K562 (cell line): Measurements from ENCODE around the gene RASGEF1C. TPM values are rescaled to one million over a fixed set of nuclear protein-coding genes. Genes with fewer than 3 reads are reported as not detected.

ENCODE experiments used
- ASH1L ChIP-seq: fragments of 450-650 bp; IDR thresholded peaks from 2 replicates; pipeline ENCODE4 v1.6.1; 2018; ENCODE audit warnings: borderline replicate concordance, mild to moderate bottlenecking, low read depth; ENCODE audit not compliant: partially characterized antibody
- GABPB2 ChIP-seq: fragments of 250-450 bp; sonication (Bioruptor Pico); conservative IDR thresholded peaks from 2 replicates; pipeline ENCODE4 v1.5.1; 2021; ENCODE audit warnings: mild to moderate bottlenecking
- MAZ ChIP-seq, 2 experiments: fragments of 450-650 bp in 1 of 2; sonication (generic) in 1 of 2; formaldehyde crosslinking; IDR thresholded peaks in 1 of 2; conservative IDR thresholded peaks in 1 of 2; 2 replicates each; pipeline versions ENCODE4 v1.4.0 to v1.5.0; 2020; ENCODE audit warnings: mild to moderate bottlenecking in 1 of 2, missing genetic modification reagents in 1 of 2
- RCOR1 ChIP-seq, 2 experiments: IDR thresholded peaks; 2 replicates each; pipeline ENCODE4 v1.6.1; 2012; ENCODE audit warnings: low read depth in 2 of 2, low read length in 2 of 2, borderline replicate concordance in 1 of 2, improper control_type of control experiment in 1 of 2
- TGIF2 ChIP-seq: sonication (generic); formaldehyde crosslinking; IDR thresholded peaks from 2 replicates; pipeline ENCODE4 v1.8.1; 2022; ENCODE audit warnings: mild to moderate bottlenecking, missing genetic modification reagents, moderate library complexity
- polyA plus RNA-seq, 8 experiments: library from polyadenylated mRNA; depleted of rRNA in 4 of 8; stranded (reverse) in 5 of 8; unstranded in 3 of 8; fragments of >200 nt; fragmentation: Nextera tagmentation in 2 of 8; fragmentation: Illumina TruSeq in 1 of 8; extraction: Ambion mirVana in 2 of 8; extraction: Trizol in 1 of 8; gene quantifications; 2 replicates each; pipeline versions ENCODE4 v1.2.1 to v1.2.3, GENCODE V29; 2011 to 2014; ENCODE audit warnings: inconsistent platforms in 1 of 8, missing spikeins in 1 of 8
- total RNA-seq, 7 experiments: library from RNA; depleted of rRNA in 6 of 7; stranded (reverse); fragments of >200 nt in 6 of 7; fragmentation: Illumina TruSeq in 2 of 7; extraction: Trizol in 2 of 7; gene quantifications; 2 replicates each; pipeline versions ENCODE4 v1.2.1 to v1.2.3, GENCODE V29; 2011 to 2021; ENCODE audit warnings: low replicate concordance in 1 of 7
- TF ChIP-seq, protein P1 (sequence below): IDR thresholded peaks from 2 replicates; pipeline ENCODE4 v1.6.1; 2011; ENCODE audit not compliant: insufficient read length; ENCODE audit errors: extremely low read depth
- TF ChIP-seq, protein P2 (sequence below), 2 experiments: fragments of 450-650 bp; IDR thresholded peaks; 2 replicates each; pipeline ENCODE4 v1.6.1; 2016; ENCODE audit warnings: mild to moderate bottlenecking in 2 of 2, borderline replicate concordance in 1 of 2, low read depth in 1 of 2, moderate library complexity in 1 of 2
- TF ChIP-seq, protein P3 (sequence below): sonication (generic); formaldehyde crosslinking; IDR thresholded peaks from 2 replicates; pipeline ENCODE4 v1.8.1; 2022; ENCODE audit warnings: missing genetic modification reagents
- TF ChIP-seq, protein P4 (sequence below): fragments of 450-650 bp; IDR thresholded peaks from 2 replicates; pipeline ENCODE4 v1.6.1; 2016; ENCODE audit warnings: antibody characterized with exemption
- TF ChIP-seq, protein P5 (sequence below): fragments of 450-650 bp; formaldehyde crosslinking; IDR thresholded peaks from 2 replicates; pipeline ENCODE4 v1.4.0; 2022; ENCODE audit warnings: mild to moderate bottlenecking, moderate library complexity
- TF ChIP-seq, protein P6 (sequence below): IDR thresholded peaks from 2 replicates; pipeline ENCODE4 v1.6.1; 2012; ENCODE audit warnings: low read depth, low read length, improper control_type of control experiment, borderline replicate concordance

Gene RASGEF1C
- total and polyA plus RNA-seq, 9 of the 15 experiments (the other 6 are each of a cell fraction or from before 2014, with no cell fraction given), result 0.04 to 1.1 (median 0.21) TPM; not detected in 4

DNA sequence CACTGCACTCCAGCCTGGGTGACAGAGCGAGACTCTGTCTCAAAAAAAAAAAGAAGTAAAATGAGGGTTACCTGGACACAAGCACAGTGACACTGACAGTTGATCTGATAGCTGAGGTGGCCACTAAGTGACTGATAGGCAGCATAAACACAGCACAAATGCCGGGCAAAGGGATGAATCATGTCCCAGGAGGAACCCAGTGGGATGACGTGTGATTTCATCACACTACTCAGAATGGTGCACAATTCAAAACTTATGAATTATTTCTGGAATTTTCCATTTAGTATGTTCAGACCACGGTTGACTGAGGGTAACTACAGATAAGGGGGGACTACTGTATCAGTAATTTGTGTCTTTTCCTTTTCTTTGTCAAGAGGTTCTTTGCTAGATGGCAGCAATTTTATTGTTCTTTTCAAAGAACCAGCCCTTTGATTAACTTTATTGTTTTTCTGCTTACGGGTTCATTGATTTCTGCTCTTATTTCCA lies 103.1 kb downstream of the RASGEF1C start (continued):
- TF ChIP-seq MAZ (CRISPR knock-in tag; conservative IDR thresholded peaks at IDR 0.05 in 1 of 2, IDR thresholded peaks at IDR 0.05 in 1 of 2), result 0 out of 4 replicates have a peak, but pooled peaks of 1 of the 2 experiments have one; percentile 18
- TF ChIP-seq ASH1L, result no peak
- TF ChIP-seq, protein P1, sequence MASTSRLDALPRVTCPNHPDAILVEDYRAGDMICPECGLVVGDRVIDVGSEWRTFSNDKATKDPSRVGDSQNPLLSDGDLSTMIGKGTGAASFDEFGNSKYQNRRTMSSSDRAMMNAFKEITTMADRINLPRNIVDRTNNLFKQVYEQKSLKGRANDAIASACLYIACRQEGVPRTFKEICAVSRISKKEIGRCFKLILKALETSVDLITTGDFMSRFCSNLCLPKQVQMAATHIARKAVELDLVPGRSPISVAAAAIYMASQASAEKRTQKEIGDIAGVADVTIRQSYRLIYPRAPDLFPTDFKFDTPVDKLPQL, result no peak
- TF ChIP-seq, protein P2, sequence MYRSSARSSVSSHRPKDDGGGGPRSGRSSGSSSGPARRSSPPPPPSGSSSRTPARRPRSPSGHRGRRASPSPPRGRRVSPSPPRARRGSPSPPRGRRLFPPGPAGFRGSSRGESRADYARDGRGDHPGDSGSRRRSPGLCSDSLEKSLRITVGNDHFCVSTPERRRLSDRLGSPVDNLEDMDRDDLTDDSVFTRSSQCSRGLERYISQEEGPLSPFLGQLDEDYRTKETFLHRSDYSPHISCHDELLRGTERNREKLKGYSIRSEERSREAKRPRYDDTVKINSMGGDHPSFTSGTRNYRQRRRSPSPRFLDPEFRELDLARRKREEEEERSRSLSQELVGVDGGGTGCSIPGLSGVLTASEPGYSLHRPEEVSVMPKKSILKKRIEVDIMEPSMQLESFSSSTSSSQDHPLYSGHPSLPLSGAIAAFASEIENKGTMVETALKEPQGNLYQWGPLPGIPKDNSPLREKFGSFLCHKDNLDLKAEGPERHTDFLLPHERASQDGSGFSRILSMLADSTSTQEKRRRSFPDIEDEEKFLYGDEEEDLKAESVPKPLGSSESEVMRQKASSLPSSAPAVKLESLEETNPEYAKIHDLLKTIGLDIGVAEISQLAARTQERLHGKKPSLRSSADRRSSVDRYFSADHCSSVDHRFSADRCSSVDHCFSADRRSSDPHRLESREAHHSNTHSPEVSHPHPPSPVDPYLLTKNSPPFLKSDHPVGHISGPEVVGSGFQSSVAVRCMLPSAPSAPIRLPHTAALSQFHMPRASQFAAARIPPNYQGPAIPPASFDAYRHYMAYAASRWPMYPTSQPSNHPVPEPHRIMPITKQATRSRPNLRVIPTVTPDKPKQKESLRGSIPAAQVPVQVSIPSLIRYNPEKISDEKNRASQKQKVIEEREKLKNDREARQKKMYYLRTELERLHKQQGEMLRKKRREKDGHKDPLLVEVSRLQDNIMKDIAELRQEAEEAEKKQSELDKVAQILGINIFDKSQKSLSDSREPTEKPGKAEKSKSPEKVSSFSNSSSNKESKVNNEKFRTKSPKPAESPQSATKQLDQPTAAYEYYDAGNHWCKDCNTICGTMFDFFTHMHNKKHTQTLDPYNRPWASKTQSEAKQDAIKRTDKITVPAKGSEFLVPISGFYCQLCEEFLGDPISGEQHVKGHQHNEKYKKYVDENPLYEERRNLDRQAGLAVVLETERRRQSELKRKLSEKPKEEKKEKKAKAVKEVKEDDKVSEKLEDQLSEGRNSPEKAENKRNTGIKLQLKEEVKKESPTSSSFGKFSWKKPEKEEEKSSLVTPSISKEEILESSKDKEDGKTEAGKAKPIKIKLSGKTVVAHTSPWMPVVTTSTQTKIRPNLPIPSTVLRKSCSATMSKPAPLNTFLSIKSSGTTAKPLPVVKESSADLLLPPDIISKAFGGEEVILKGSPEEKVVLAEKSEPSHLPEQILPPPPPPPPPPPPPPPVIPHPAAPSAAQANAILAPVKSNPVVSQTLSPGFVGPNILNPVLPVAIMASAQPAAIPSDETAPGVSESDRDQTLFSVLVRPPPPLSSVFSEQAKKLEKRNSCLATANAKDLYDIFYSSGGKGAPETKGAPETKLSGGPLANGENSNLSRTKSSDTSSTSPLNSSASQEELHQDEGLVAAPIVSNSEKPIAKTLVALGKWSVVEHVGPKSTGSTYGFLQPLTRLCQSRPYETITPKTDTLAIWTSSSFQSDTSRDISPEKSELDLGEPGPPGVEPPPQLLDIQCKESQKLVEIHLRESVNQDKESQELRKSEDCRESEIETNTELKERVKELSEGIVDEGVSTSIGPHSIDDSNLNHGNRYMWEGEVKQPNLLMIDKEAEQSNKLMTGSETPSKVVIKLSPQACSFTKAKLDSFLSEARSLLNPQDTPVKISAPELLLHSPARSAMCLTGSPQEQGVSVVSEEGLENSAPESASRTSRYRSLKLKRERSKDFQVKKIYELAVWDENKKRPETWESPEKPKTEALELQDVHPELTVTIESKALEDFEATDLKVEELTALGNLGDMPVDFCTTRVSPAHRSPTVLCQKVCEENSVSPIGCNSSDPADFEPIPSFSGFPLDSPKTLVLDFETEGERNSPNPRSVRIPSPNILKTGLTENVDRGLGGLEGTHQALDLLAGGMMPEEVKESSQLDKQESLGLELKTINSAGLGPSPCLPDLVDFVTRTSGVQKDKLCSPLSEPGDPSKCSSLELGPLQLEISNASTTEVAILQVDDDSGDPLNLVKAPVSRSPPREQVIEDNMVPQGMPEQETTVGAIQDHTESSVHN (IDR thresholded peaks at IDR 0.05; ENCODE audit: borderline replicate concordance in 1 of 2, low read depth in 1 of 2), result peak; percentile 52 to 58; a peak in 2 of 4 replicates
- TF ChIP-seq, protein P3, sequence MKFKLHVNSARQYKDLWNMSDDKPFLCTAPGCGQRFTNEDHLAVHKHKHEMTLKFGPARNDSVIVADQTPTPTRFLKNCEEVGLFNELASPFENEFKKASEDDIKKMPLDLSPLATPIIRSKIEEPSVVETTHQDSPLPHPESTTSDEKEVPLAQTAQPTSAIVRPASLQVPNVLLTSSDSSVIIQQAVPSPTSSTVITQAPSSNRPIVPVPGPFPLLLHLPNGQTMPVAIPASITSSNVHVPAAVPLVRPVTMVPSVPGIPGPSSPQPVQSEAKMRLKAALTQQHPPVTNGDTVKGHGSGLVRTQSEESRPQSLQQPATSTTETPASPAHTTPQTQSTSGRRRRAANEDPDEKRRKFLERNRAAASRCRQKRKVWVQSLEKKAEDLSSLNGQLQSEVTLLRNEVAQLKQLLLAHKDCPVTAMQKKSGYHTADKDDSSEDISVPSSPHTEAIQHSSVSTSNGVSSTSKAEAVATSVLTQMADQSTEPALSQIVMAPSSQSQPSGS (CRISPR knock-in tag), result no peak
- peak in 1 of 2 experiments; percentile 71; a peak in 1 of 4 replicates for TF ChIP-seq RCOR1 (IDR thresholded peaks at IDR 0.05; ENCODE audit: borderline replicate concordance in 1 of 2, low read depth in 2 of 2, low read length in 2 of 2)
- TF ChIP-seq, protein P4, sequence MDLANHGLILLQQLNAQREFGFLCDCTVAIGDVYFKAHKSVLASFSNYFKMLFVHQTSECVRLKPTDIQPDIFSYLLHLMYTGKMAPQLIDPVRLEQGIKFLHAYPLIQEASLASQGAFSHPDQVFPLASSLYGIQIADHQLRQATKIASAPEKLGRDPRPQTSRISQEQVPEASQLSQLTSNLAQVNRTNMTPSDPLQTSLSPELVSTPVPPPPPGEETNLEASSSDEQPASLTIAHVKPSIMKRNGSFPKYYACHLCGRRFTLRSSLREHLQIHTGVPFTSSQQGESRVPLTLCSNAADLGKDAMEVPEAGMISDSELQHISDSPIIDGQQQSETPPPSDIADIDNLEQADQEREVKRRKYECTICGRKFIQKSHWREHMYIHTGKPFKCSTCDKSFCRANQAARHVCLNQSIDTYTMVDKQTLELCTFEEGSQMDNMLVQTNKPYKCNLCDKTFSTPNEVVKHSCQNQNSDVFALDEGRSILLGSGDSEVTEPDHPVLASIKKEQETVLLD, result no peak
- TF ChIP-seq TGIF2, result no peak
- TF ChIP-seq, protein P5, sequence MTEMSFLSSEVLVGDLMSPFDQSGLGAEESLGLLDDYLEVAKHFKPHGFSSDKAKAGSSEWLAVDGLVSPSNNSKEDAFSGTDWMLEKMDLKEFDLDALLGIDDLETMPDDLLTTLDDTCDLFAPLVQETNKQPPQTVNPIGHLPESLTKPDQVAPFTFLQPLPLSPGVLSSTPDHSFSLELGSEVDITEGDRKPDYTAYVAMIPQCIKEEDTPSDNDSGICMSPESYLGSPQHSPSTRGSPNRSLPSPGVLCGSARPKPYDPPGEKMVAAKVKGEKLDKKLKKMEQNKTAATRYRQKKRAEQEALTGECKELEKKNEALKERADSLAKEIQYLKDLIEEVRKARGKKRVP (CRISPR knock-in tag), result peak; percentile 84
- no peak for TF ChIP-seq GABPB2 (CRISPR knock-in tag)
- TF ChIP-seq, protein P6, sequence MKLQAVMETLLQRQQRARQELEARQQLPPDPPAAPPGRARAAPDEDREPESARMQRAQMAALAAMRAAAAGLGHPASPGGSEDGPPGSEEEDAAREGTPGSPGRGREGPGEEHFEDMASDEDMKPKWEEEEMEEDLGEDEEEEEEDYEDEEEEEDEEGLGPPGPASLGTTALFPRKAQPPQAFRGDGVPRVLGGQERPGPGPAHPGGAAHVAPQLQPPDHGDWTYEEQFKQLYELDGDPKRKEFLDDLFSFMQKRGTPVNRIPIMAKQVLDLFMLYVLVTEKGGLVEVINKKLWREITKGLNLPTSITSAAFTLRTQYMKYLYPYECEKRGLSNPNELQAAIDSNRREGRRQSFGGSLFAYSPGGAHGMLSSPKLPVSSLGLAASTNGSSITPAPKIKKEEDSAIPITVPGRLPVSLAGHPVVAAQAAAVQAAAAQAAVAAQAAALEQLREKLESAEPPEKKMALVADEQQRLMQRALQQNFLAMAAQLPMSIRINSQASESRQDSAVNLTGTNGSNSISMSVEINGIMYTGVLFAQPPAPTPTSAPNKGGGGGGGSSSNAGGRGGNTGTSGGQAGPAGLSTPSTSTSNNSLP, result no peak
